IPS-NIHi11 (cell line): ENCODE results near the gene RASL11A.
A peak's percentile ranks its signal among the peaks of the same experiment; 100 is the strongest.
"Not testable (repeated sequence)": the region's sequence is repeated elsewhere in the genome, so short reads cannot be mapped to it uniquely, and the experiment has no call there.

ENCODE experiments used
- DNase-seq: peaks from one replicate; pipeline ENCODE4 v3.0.0; 2012; ENCODE audit warnings: mixed read lengths, low spot score

Gene RASL11A

GRCh38 chr13:27270594-27271520 is at the start of gene RASL11A:
Gene RASL11A (plus strand): TSS chr13:27270830. CDS start chr13:27270945, 115 bp downstream.
- peak; percentile 92 for DNase-seq

GRCh38 chr13:27222100-27222499 is 48.5 kb upstream of the RASL11A start:
- not testable (repeated sequence) for DNase-seq

- no peak for DNase-seq
Measured at GRCh38 chr13:27226991-27227390, 43.6 kb upstream of the RASL11A start.

- DNase-seq: no peak
Measured at GRCh38 chr13:27228131-27228530, 42.5 kb upstream of the RASL11A start.

GRCh38 chr13:27229642-27230041 is 41.0 kb upstream of the RASL11A start:
- DNase-seq: no peak

GRCh38 chr13:27233964-27234363 is 36.7 kb upstream of the RASL11A start:
- DNase-seq: no peak

GRCh38 chr13:27236478-27236877 is 34.2 kb upstream of the RASL11A start:
- no peak for DNase-seq

- DNase-seq: no peak
Measured at GRCh38 chr13:27242702-27243101, 27.9 kb upstream of the RASL11A start.

GRCh38 chr13:27245610-27246009 is 25.0 kb upstream of the RASL11A start:
- no peak for DNase-seq

GRCh38 chr13:27250833-27251165 is 19.8 kb upstream of the RASL11A start:
- DNase-seq: no peak

GRCh38 chr13:27251166-27252091 is 19.2 kb upstream of the RASL11A start, which contains the start of gene RPL21:
Gene RPL21 (plus strand): TSS chr13:27251558. CDS start chr13:27253777, 2,219 bp downstream.
- DNase-seq: peak; percentile 91

GRCh38 chr13:27252467-27252866 is 18.2 kb upstream of the RASL11A start:
- no peak for DNase-seq

- DNase-seq: no peak
Measured at GRCh38 chr13:27257233-27257568, 13.4 kb upstream of the RASL11A start.

GRCh38 chr13:27257648-27258253 is 12.9 kb upstream of the RASL11A start:
- no peak for DNase-seq

GRCh38 chr13:27258637-27259386 is 11.8 kb upstream of the RASL11A start:
- DNase-seq: no peak

GRCh38 chr13:27259831-27260230 is 10.8 kb upstream of the RASL11A start:
- DNase-seq: no peak

GRCh38 chr13:27261396-27261795 is 9.2 kb upstream of the RASL11A start:
- no peak for DNase-seq

- DNase-seq: no peak
Measured at GRCh38 chr13:27263438-27263837, 7.2 kb upstream of the RASL11A start.

- no peak for DNase-seq
Measured at GRCh38 chr13:27264181-27264580, 6.4 kb upstream of the RASL11A start.

GRCh38 chr13:27264648-27265047 is 6.0 kb upstream of the RASL11A start:
- no peak for DNase-seq

- no peak for DNase-seq
Measured at GRCh38 chr13:27266917-27267316, 3.7 kb upstream of the RASL11A start.

GRCh38 chr13:27267596-27267995 is 3.0 kb upstream of the RASL11A start:
- no peak for DNase-seq
